MM.1S (cell line): ENCODE data around the gene SEMA4D.

Experiments
- DNase-seq: peaks from one replicate; pipeline ENCODE4 v3.0.0-alpha.2; 2015
- H2AFZ ChIP-seq: fragments of 300-600 bp; sonication (generic); 2 replicates; pipeline ENCODE4 v1.6.0; 2016; ENCODE audit warnings: antibody characterized with exemption, low read length
- H3F3A ChIP-seq: fragments of 300-600 bp; sonication (generic); 2 replicates; pipeline ENCODE4 v1.6.1; 2016; ENCODE audit warnings: mild to moderate bottlenecking, antibody characterized with exemption, low read length, moderate library complexity, mixed read lengths; ENCODE audit not compliant: insufficient read depth
- H3K27ac ChIP-seq: fragments of 300-600 bp; sonication (generic); 2 replicates; pipeline ENCODE4 v1.5.1; 2016; ENCODE audit warnings: mild to moderate bottlenecking, low read length
- H3K27me3 ChIP-seq: fragments of 300-600 bp; sonication (generic); replicated peaks from 2 replicates; pipeline ENCODE4 v1.6.0; 2016; ENCODE audit warnings: low read length; ENCODE audit not compliant: insufficient read depth
- H3K36me3 ChIP-seq: fragments of 300-600 bp; sonication (generic); replicated peaks from 2 replicates; pipeline ENCODE4 v1.6.1; 2016; ENCODE audit warnings: mild to moderate bottlenecking, low read length, mixed read lengths; ENCODE audit not compliant: insufficient read depth
- H3K4me1 ChIP-seq: fragments of 300-600 bp; sonication (generic); 2 replicates; pipeline ENCODE4 v1.6.1; 2016; ENCODE audit warnings: low read length, mixed read lengths
- H3K4me2 ChIP-seq: fragments of 300-600 bp; sonication (generic); 2 replicates; pipeline ENCODE4 v1.6.0; 2016; ENCODE audit warnings: low read depth, low read length
- H3K4me3 ChIP-seq: fragments of 300-600 bp; sonication (generic); 2 replicates; pipeline ENCODE4 v1.5.1; 2016; ENCODE audit warnings: low read length, mixed read lengths
- H3K79me2 ChIP-seq: fragments of 300-600 bp; sonication (generic); 2 replicates; pipeline ENCODE4 v1.6.1; 2016; ENCODE audit warnings: mixed run types, low read length, mixed read lengths
- H3K9ac ChIP-seq: fragments of 300-600 bp; sonication (generic); 2 replicates; pipeline ENCODE4 v1.6.1; 2016; ENCODE audit warnings: low read length, mixed read lengths
- H3K9me2 ChIP-seq: fragments of 300-600 bp; sonication (generic); replicated peaks from 2 replicates; pipeline ENCODE4 v1.6.1; 2016; ENCODE audit warnings: mild to moderate bottlenecking, low read length, mixed read lengths; ENCODE audit not compliant: insufficient read depth
- H3K9me3 ChIP-seq: fragments of 300-600 bp; sonication (generic); replicated peaks from 2 replicates; pipeline ENCODE4 v1.6.1; 2016; ENCODE audit warnings: mild to moderate bottlenecking, low read length, mixed read lengths; ENCODE audit not compliant: insufficient read depth
- H4K20me1 ChIP-seq: fragments of 300-600 bp; sonication (generic); 2 replicates; pipeline ENCODE4 v1.6.1; 2016; ENCODE audit warnings: mild to moderate bottlenecking, low read length, moderate library complexity, mixed read lengths; ENCODE audit not compliant: insufficient read depth
- CTCF ChIP-seq: fragments of 300-600 bp; sonication (generic); IDR thresholded peaks from 2 replicates; pipeline ENCODE4 v1.5.1; 2016; ENCODE audit warnings: antibody characterized with exemption, low read length, mixed read lengths
- EZH2 ChIP-seq: fragments of 300-600 bp; sonication (generic); optimal IDR thresholded peaks from 2 replicates; pipeline ENCODE3; 2017; ENCODE audit warnings: low read depth, mild to moderate bottlenecking, antibody characterized with exemption, low read length, mixed read lengths
- EZH2phosphoT487 ChIP-seq: fragments of 300-600 bp; sonication (generic); IDR thresholded peaks from 2 replicates; pipeline ENCODE4 v1.6.1; 2018; ENCODE audit warnings: antibody characterized with exemption, low read length

The SEMA4D gene

DNA sequence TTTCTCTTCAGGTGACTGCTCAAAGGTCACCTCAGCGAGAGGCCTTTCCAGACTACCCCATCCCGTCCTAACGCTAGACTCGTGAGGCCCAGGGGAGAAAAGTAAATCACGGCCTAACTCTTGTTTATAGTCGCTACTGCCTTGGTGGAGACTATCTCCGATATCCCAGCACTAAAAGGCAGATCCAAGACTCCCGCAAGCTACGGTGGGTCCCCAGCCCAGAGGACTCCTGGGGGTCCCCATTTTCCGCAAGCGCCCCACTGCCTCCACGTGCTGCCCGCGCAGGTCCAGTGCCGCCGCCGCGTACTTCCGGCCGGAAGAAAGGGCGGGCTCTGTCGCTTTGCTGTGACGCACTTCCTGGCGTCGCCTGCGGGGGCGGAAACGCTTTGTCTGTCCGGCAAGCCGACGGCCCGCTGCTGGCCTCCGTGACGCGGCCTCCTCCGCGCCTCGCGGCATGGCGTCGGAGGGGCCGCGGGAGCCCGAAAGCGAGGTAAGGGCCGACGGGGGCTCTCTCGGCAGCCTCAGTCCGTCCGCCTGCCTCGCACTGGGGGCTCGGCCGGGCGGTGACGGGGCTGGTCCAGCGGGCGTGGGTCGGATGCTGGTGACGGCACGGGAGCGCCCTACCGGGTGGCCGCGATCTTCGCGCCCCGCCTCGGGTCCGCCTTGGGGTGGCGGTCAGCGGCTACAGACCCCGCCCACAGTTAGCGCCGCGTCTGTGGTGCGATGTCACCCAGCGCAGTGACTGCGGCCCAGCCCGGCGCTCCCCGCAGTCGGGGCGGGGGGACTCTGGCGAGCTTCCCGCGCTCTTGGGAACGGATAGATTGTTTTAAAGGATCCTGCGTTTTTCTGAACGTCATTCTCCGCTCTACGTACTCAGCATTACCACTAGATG, 179.5 kb downstream of the SEMA4D start, which contains the start of gene SECISBP2:
SECISBP2 (plus strand) TSS at position 378 of the 892 bp plus-strand sequence; CDS start at position 455, 77 bp downstream.
- peaks cover 55% of the 10 kb centered on the region for H3F3A ChIP-seq

DNA sequence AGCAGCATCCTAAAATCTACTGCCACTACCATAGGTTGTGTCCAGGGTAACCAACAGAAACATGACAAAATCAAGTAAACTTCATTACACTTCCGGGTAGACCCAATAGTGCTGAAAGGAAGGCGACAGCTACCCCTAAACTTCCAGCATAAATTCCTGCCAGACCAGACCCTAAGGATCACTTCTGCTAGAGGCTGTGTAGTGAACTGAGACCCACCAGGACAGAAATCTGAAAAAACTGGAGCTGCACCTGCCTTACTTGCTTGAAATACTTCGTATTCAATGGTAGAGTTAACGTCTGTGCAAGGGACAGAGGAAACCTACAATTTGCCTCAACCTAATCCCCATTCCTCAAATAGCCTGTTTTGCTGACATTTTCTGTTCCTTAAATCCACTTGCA, 180.6 kb downstream of the SEMA4D start:
- peaks cover 82% of the 10 kb centered on the region for H3K79me2 ChIP-seq
- H3K36me3 ChIP-seq, result peaks cover 12% of the 10 kb centered on the region; the same call in 1 of the 2 replicates
- H4K20me1 ChIP-seq, result peaks cover 10% of the 10 kb centered on the region; the same call in 1 of the 2 replicates
- H2AFZ ChIP-seq, result no peak overlapping the region
- TF ChIP-seq CTCF (no peak), EZH2 (no peak), EZH2phosphoT487 (no peak)
- peaks cover 59% of the 10 kb centered on the region for H3F3A ChIP-seq
- H3K4me2 ChIP-seq, result peak overlapping the region; percentile 78
- peak overlapping the region; percentile 98 for H3K27ac ChIP-seq
- no peaks in the 10 kb centered on the region for H3K27me3 ChIP-seq
- no peak overlapping the region; the same call in 1 of the 2 replicates for H3K4me3 ChIP-seq
- DNase-seq, result no peak
- H3K4me1 ChIP-seq, result peaks cover 46% of the 10 kb centered on the region
- H3K9ac ChIP-seq, result peak overlapping the region; percentile 96; the same call in 1 of the 2 replicates
- H3K9me3 ChIP-seq, result no peaks in the 10 kb centered on the region
- H3K9me2 ChIP-seq, result no peaks in the 10 kb centered on the region

More for the DNA sequence above, 179.5 kb downstream of the SEMA4D start, which contains the start of gene SECISBP2:
- peaks cover 82% of the 10 kb centered on the region for H3K79me2 ChIP-seq
- DNase-seq, result peak; percentile 95
- peak within 1 kb of the TSS; percentile 85 for H3K4me3 ChIP-seq
- H4K20me1 ChIP-seq, result peaks cover 5% of the 10 kb centered on the region; the same call in 1 of the 2 replicates
- H2AFZ ChIP-seq, result peak within 1 kb of the TSS; percentile 58
- H3K9ac ChIP-seq, result peak within 1 kb of the TSS; percentile 96
- no peaks in the 10 kb centered on the region for H3K9me3 ChIP-seq
- no peaks in the 10 kb centered on the region for H3K27me3 ChIP-seq
- peaks cover 41% of the 10 kb centered on the region for H3K4me1 ChIP-seq
- peaks cover 11% of the 10 kb centered on the region; the same call in 1 of the 2 replicates for H3K36me3 ChIP-seq
- H3K4me2 ChIP-seq, result peak within 1 kb of the TSS; percentile 78
- no peaks in the 10 kb centered on the region for H3K9me2 ChIP-seq
- peak within 1 kb of the TSS; percentile 98 for H3K27ac ChIP-seq
- TF ChIP-seq CTCF (peak; percentile 77; the same call in 1 of the 2 replicates), EZH2phosphoT487 (no peak), EZH2 (no peak)

DNA sequence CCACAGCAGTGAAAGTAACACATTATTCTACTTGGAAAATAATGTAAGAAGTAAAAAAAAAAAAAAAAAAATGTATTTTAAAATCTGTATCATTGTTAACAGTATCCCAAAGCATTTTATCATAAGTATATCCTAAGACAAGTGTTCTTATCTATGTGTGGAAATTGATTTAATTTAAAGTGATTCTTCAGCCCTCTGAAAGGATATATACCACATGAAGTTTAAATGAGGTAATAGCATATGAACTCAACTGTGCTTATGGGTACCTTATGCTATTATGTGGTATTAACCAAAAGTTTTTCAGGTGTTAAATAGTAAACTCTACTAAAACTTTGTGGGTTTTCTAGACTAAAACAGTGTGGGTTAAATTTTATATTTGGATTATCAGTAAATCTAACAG, 182.4 kb downstream of the SEMA4D start:
- no peak for TF ChIP-seq CTCF
- TF ChIP-seq EZH2phosphoT487, result no peak
- no peak for TF ChIP-seq EZH2
- Histone ChIP-seq H3F3A (peaks cover 64% of the 10 kb centered on the region), H3K4me1 (peaks cover 46% of the 10 kb centered on the region), H3K27me3 (no peaks in the 10 kb centered on the region), H3K4me3 (no peak overlapping the region), H3K9ac (no peak overlapping the region), H3K79me2 (peaks cover 80% of the 10 kb centered on the region), H3K36me3 (peaks cover 12% of the 10 kb centered on the region; the same call in 1 of the 2 replicates), H3K9me2 (no peaks in the 10 kb centered on the region), H3K4me2 (peak overlapping the region; percentile 93; the same call in 1 of the 2 replicates), H4K20me1 (peaks cover 13% of the 10 kb centered on the region; the same call in 1 of the 2 replicates), H3K9me3 (no peaks in the 10 kb centered on the region), H2AFZ (no peak overlapping the region), H3K27ac (no peak overlapping the region)
- DNase-seq, result no peak
